Activated gamma-delta T cell (primary cell): ENCODE results near the gene OBSL1.

Experiments
- DNase-seq: peaks from one replicate; lab custom pipeline; 2025; lab: John Stamatoyannopoulos, UW

OBSL1 gene

GRCh38 chr2:219530048-219530963 is 41.0 kb downstream of the OBSL1 start:
- DNase-seq = peak; percentile 45

GRCh38 chr2:219527472-219527871 is 43.9 kb downstream of the OBSL1 start:
- no peak for DNase-seq

- DNase-seq = no peak
Observed at GRCh38 chr2:219527076-219527394, 44.3 kb downstream of the OBSL1 start.

- DNase-seq = no peak
Observed at GRCh38 chr2:219526320-219527075, 44.8 kb downstream of the OBSL1 start.

- DNase-seq = no peak
Observed at GRCh38 chr2:219525533-219526232, 45.7 kb downstream of the OBSL1 start.

GRCh38 chr2:219524817-219525216 is 46.5 kb downstream of the OBSL1 start:
- no peak for DNase-seq

GRCh38 chr2:219523031-219523671 is 48.2 kb downstream of the OBSL1 start:
- DNase-seq = no peak

GRCh38 chr2:219522111-219523030 is 49.0 kb downstream of the OBSL1 start:
- no peak for DNase-seq

- no peak for DNase-seq
Observed at GRCh38 chr2:219521066-219521880, 50.1 kb downstream of the OBSL1 start.

- DNase-seq = no peak
Observed at GRCh38 chr2:219520079-219520478, 51.3 kb downstream of the OBSL1 start.

- DNase-seq = no peak
Observed at GRCh38 chr2:219519526-219519916, 51.8 kb downstream of the OBSL1 start.

- DNase-seq = no peak
Observed at GRCh38 chr2:219517954-219518778, 53.2 kb downstream of the OBSL1 start.

- no peak for DNase-seq
Observed at GRCh38 chr2:219516888-219517287, 54.5 kb downstream of the OBSL1 start.

GRCh38 chr2:219515874-219516629 is 55.3 kb downstream of the OBSL1 start:
- DNase-seq = no peak

- DNase-seq = no peak
Observed at GRCh38 chr2:219514836-219515235, 56.5 kb downstream of the OBSL1 start.

- no peak for DNase-seq
Observed at GRCh38 chr2:219514196-219514761, 57.1 kb downstream of the OBSL1 start, which contains the start of gene ASIC4. ASIC4 (plus strand) TSS chr2:219514482; CDS start chr2:219514725, 243 bp downstream.

- DNase-seq = no peak
Observed at GRCh38 chr2:219513787-219514186, 57.6 kb downstream of the OBSL1 start.
